Measurements from ENCODE around the gene ULBP1.
"Not testable (repeated sequence)": the region's sequence is repeated elsewhere in the genome, so short reads cannot be mapped to it uniquely, and the experiment has no call there.

ULBP1 gene

GRCh38 chr6:149953390-149953789, 10.4 kb upstream of the ULBP1 start:
- not testable (repeated sequence) for DNase-seq (ENCODE audit: low spot score)

GRCh38 chr6:149953934-149954327, 9.8 kb upstream of the ULBP1 start:
- not testable (repeated sequence) for DNase-seq (ENCODE audit: low spot score)

GRCh38 chr6:149954328-149954983, 9.3 kb upstream of the ULBP1 start:
- not testable (repeated sequence) for DNase-seq (ENCODE audit: low spot score)

- DNase-seq (ENCODE audit: low spot score) = not testable (repeated sequence)
Observed at GRCh38 chr6:149954984-149955653, 8.6 kb upstream of the ULBP1 start.

- DNase-seq (ENCODE audit: low spot score) = not testable (repeated sequence)
Observed at GRCh38 chr6:149955654-149956317, 8.0 kb upstream of the ULBP1 start.

- not testable (repeated sequence) for DNase-seq (ENCODE audit: low spot score)
Observed at GRCh38 chr6:149958124-149958523, 5.6 kb upstream of the ULBP1 start.

- DNase-seq (ENCODE audit: low spot score) = not testable (repeated sequence)
Observed at GRCh38 chr6:149959806-149960205, 3.9 kb upstream of the ULBP1 start.

GRCh38 chr6:149960488-149960887, 3.3 kb upstream of the ULBP1 start:
- no peak for DNase-seq (ENCODE audit: low spot score)

- DNase-seq (ENCODE audit: low spot score) = no peak
Observed at GRCh38 chr6:149961728-149962425, 1.9 kb upstream of the ULBP1 start.

GRCh38 chr6:149962461-149963211, 1.1 kb upstream of the ULBP1 start:
- DNase-seq (ENCODE audit: low spot score) = no peak

- peak; percentile 83 for DNase-seq (ENCODE audit: low spot score)
Observed at GRCh38 chr6:149963212-149963461, 606 bp upstream of the ULBP1 start.

- DNase-seq (ENCODE audit: low spot score) = peak; percentile 26
Observed at GRCh38 chr6:149964308-149965193, 808 bp downstream of the ULBP1 start.

- DNase-seq (ENCODE audit: low spot score) = peak; percentile 35
Observed at GRCh38 chr6:149965194-149966020, 1.7 kb downstream of the ULBP1 start.

GRCh38 chr6:149966319-149966718, 2.6 kb downstream of the ULBP1 start:
- not testable (repeated sequence) for DNase-seq (ENCODE audit: low spot score)

- no peak for DNase-seq (ENCODE audit: low spot score)
Observed at GRCh38 chr6:149967591-149967990, 3.8 kb downstream of the ULBP1 start.

- DNase-seq (ENCODE audit: low spot score) = not testable (repeated sequence)
Observed at GRCh38 chr6:149967999-149968398, 4.3 kb downstream of the ULBP1 start.

- DNase-seq (ENCODE audit: low spot score) = not testable (repeated sequence)
Observed at GRCh38 chr6:149968909-149969308, 5.2 kb downstream of the ULBP1 start.

GRCh38 chr6:149969635-149970034, 5.9 kb downstream of the ULBP1 start:
- DNase-seq (ENCODE audit: low spot score) = no peak

- not testable (repeated sequence) for DNase-seq (ENCODE audit: low spot score)
Observed at GRCh38 chr6:149974394-149974793, 10.7 kb downstream of the ULBP1 start.

GRCh38 chr6:149974825-149975224, 11.1 kb downstream of the ULBP1 start:
- DNase-seq (ENCODE audit: low spot score) = no peak
